ENCODE measurements around the gene GALNT18. TPM values are rescaled to one million over a fixed set of nuclear protein-coding genes. Genes with fewer than 3 reads are reported as not detected.

GALNT18 gene
- total RNA-seq, 1 donor from 2014 or later, result 6.6 TPM

GRCh38 chr11:11230802-11231562 is 390.8 kb downstream of the GALNT18 start:
- DNase-seq (ENCODE audit: low read depth), result no peak
- no peaks in the 10 kb centered on the region for H3K36me3 ChIP-seq (ENCODE audit: control insufficient read depth, insufficient read depth, low read length)
- H3K4me3 ChIP-seq (ENCODE audit: low read depth, low read length), result no peak overlapping the region
- TF ChIP-seq CTCF (IDR thresholded peaks at IDR 0.05; ENCODE audit: insufficient read depth, low read length, poor library complexity, severe bottlenecking), result peak; percentile 20
- peaks cover 6% of the 10 kb centered on the region for H3K27me3 ChIP-seq (ENCODE audit: control insufficient read depth, insufficient read depth, low read length)

GRCh38 chr11:11230087-11230486 is 391.7 kb downstream of the GALNT18 start:
- DNase-seq (ENCODE audit: low read depth), result no peak
- no peak for TF ChIP-seq CTCF (IDR thresholded peaks at IDR 0.05; ENCODE audit: insufficient read depth, low read length, poor library complexity, severe bottlenecking)
- no peak overlapping the region for H3K4me3 ChIP-seq (ENCODE audit: low read depth, low read length)
- H3K36me3 ChIP-seq (ENCODE audit: control insufficient read depth, insufficient read depth, low read length), result no peaks in the 10 kb centered on the region
- H3K27me3 ChIP-seq (ENCODE audit: control insufficient read depth, insufficient read depth, low read length), result peaks cover 6% of the 10 kb centered on the region

- Histone ChIP-seq H3K36me3 (ENCODE audit: control insufficient read depth, insufficient read depth, low read length) (no peaks in the 10 kb centered on the region), H3K27me3 (ENCODE audit: control insufficient read depth, insufficient read depth, low read length) (peaks cover 6% of the 10 kb centered on the region), H3K4me3 (ENCODE audit: low read depth, low read length) (no peak overlapping the region)
- TF ChIP-seq CTCF (IDR thresholded peaks at IDR 0.05; ENCODE audit: insufficient read depth, low read length, poor library complexity, severe bottlenecking), result no peak
- no peak for DNase-seq (ENCODE audit: low read depth)
Measured at GRCh38 chr11:11229647-11230046, 392.2 kb downstream of the GALNT18 start.

- no peak overlapping the region for H3K4me3 ChIP-seq (ENCODE audit: low read depth, low read length)
- peaks cover 2% of the 10 kb centered on the region for H3K27me3 ChIP-seq (ENCODE audit: control insufficient read depth, insufficient read depth, low read length)
- no peaks in the 10 kb centered on the region for H3K36me3 ChIP-seq (ENCODE audit: control insufficient read depth, insufficient read depth, low read length)
- TF ChIP-seq CTCF (IDR thresholded peaks at IDR 0.05; ENCODE audit: insufficient read depth, low read length, poor library complexity, severe bottlenecking), result no peak
- DNase-seq (ENCODE audit: low read depth), result no peak
Measured at GRCh38 chr11:11227296-11228085, 394.3 kb downstream of the GALNT18 start.

Other genes with a start within 250 kb of the GALNT18 start
- gene USP47, start 220.0 kb upstream of the GALNT18 start, total RNA-seq, result 46.3 and 46.5 TPM in 2 replicates